Measurements from ENCODE around the gene ADGRL3.

Gene ADGRL3

DNA sequence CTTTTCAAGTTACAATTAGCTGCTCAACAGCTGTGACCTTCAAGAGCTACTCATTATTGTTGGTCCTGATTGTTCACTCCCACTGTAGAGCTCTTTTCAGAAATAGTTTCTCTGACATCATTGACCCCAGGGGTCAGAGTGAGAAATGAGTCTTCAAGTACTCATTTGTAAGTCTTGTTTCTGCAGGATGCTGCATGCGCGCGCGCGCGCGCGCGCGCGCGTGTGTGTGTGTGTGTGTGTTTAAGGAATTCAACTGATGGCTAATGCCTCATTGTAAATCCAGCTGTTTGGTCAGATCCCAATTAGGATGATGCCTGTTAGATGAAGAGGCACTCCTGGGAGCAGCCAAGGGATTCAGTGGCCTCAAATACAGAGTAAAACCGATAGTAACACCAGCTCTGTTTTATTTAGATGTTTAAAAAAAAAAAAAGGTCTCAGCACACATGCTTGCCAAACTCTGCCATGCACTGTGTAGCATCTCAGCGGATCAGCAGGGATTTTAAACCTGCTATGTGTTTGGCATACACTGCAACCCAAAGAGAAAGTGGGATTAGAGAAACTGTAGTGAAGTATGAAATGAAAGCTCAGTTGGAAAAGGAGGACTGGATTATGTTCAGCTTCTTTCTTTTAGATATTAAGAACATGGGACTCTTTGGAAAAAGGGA lies 332.3 kb downstream of the ADGRL3 start (continued):
- TF ChIP-seq ISL1 (CRISPR knock-in tag; IDR thresholded peaks at IDR 0.05): no peak
- TF ChIP-seq GLIS3 (CRISPR knock-in tag; IDR thresholded peaks at IDR 0.05): no peak

DNA sequence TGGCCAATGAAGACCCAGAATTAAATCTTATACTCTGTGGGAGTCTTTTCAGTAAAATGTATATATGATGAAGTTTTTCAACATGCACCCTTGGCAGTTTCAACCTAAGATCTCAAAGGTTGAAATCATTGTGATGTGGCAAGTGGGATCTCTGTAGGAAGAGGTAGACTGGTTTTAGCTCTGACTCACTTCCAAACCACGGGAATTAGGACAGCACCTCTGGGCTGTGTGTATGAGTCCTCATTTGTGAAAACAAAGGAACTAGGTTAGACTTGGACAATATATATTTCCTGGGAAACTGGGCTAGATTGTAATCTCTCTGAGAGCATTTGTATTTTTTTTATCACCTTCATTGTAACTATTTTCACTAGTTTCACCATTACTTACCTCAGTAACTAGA lies 333.0 kb downstream of the ADGRL3 start:
- no peak for TF ChIP-seq SNAI2 (CRISPR knock-in tag; IDR thresholded peaks at IDR 0.05)
- TF ChIP-seq, protein P1, sequence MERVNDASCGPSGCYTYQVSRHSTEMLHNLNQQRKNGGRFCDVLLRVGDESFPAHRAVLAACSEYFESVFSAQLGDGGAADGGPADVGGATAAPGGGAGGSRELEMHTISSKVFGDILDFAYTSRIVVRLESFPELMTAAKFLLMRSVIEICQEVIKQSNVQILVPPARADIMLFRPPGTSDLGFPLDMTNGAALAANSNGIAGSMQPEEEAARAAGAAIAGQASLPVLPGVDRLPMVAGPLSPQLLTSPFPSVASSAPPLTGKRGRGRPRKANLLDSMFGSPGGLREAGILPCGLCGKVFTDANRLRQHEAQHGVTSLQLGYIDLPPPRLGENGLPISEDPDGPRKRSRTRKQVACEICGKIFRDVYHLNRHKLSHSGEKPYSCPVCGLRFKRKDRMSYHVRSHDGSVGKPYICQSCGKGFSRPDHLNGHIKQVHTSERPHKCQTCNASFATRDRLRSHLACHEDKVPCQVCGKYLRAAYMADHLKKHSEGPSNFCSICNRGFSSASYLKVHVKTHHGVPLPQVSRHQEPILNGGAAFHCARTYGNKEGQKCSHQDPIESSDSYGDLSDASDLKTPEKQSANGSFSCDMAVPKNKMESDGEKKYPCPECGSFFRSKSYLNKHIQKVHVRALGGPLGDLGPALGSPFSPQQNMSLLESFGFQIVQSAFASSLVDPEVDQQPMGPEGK (CRISPR knock-in tag; IDR thresholded peaks at IDR 0.05; ENCODE audit: borderline replicate concordance): no peak
- ATAC-seq: no peak

DNA sequence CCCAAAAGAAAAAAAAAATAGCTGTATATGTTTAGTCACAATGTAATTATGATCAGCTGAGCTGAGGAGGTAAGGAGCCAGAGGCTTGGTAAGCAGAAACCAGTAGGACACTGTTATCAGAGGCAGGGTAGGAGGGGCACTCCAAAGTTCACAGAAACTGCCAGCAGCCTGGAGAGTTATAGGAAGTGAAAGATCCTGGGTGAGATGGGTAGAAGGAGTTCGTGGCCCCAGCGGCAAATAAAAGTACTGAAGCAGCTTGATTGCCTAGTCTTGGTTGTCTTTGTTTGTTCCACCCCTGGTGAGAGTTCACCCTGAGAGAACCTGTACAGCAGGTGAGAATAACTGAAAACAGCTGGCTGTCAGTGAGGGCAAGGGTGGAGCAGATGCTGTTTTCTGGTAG lies 340.8 kb downstream of the ADGRL3 start:
- no peak for TF ChIP-seq GLIS3 (CRISPR knock-in tag; IDR thresholded peaks at IDR 0.05)
- TF ChIP-seq, protein P1 (CRISPR knock-in tag; IDR thresholded peaks at IDR 0.05; ENCODE audit: borderline replicate concordance): no peak
- TF ChIP-seq OSR1 (CRISPR knock-in tag; IDR thresholded peaks at IDR 0.05): no peak
- TF ChIP-seq ZNF8 (CRISPR knock-in tag; IDR thresholded peaks at IDR 0.05): no peak
- TF ChIP-seq SNAI2 (CRISPR knock-in tag; IDR thresholded peaks at IDR 0.05): no peak
- no peak for TF ChIP-seq ZFP3 (CRISPR knock-in tag; IDR thresholded peaks at IDR 0.05)
- TF ChIP-seq ZC3H10 (CRISPR knock-in tag; IDR thresholded peaks at IDR 0.05): no peak
- no peak for TF ChIP-seq ZFP30 (CRISPR knock-in tag; IDR thresholded peaks at IDR 0.05)
- TF ChIP-seq, protein P2, sequence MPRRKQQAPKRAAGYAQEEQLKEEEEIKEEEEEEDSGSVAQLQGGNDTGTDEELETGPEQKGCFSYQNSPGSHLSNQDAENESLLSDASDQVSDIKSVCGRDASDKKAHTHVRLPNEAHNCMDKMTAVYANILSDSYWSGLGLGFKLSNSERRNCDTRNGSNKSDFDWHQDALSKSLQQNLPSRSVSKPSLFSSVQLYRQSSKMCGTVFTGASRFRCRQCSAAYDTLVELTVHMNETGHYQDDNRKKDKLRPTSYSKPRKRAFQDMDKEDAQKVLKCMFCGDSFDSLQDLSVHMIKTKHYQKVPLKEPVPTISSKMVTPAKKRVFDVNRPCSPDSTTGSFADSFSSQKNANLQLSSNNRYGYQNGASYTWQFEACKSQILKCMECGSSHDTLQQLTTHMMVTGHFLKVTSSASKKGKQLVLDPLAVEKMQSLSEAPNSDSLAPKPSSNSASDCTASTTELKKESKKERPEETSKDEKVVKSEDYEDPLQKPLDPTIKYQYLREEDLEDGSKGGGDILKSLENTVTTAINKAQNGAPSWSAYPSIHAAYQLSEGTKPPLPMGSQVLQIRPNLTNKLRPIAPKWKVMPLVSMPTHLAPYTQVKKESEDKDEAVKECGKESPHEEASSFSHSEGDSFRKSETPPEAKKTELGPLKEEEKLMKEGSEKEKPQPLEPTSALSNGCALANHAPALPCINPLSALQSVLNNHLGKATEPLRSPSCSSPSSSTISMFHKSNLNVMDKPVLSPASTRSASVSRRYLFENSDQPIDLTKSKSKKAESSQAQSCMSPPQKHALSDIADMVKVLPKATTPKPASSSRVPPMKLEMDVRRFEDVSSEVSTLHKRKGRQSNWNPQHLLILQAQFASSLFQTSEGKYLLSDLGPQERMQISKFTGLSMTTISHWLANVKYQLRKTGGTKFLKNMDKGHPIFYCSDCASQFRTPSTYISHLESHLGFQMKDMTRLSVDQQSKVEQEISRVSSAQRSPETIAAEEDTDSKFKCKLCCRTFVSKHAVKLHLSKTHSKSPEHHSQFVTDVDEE (CRISPR knock-in tag; IDR thresholded peaks at IDR 0.05): no peak
- TF ChIP-seq, protein P3, sequence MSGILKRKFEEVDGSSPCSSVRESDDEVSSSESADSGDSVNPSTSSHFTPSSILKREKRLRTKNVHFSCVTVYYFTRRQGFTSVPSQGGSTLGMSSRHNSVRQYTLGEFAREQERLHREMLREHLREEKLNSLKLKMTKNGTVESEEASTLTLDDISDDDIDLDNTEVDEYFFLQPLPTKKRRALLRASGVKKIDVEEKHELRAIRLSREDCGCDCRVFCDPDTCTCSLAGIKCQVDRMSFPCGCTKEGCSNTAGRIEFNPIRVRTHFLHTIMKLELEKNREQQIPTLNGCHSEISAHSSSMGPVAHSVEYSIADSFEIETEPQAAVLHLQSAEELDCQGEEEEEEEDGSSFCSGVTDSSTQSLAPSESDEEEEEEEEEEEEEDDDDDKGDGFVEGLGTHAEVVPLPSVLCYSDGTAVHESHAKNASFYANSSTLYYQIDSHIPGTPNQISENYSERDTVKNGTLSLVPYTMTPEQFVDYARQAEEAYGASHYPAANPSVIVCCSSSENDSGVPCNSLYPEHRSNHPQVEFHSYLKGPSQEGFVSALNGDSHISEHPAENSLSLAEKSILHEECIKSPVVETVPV (CRISPR knock-in tag; IDR thresholded peaks at IDR 0.05): no peak
- TF ChIP-seq PPARA (CRISPR knock-in tag; IDR thresholded peaks at IDR 0.05; ENCODE audit: borderline replicate concordance): no peak
- TF ChIP-seq TOX (CRISPR knock-in tag; IDR thresholded peaks at IDR 0.05; ENCODE audit: borderline replicate concordance): no peak
- no peak for TF ChIP-seq CSDC2 (CRISPR knock-in tag; IDR thresholded peaks at IDR 0.05)
- no peak for TF ChIP-seq TCF4 (CRISPR knock-in tag; IDR thresholded peaks at IDR 0.05; ENCODE audit: borderline replicate concordance)
- TF ChIP-seq ZNF70 (CRISPR knock-in tag; IDR thresholded peaks at IDR 0.05): no peak
- no peak for TF ChIP-seq ESRRG (CRISPR knock-in tag; IDR thresholded peaks at IDR 0.05)
- TF ChIP-seq BACH2 (CRISPR knock-in tag; IDR thresholded peaks at IDR 0.05; ENCODE audit: borderline replicate concordance): no peak
- TF ChIP-seq ARNTL (CRISPR knock-in tag; IDR thresholded peaks at IDR 0.05; ENCODE audit: borderline replicate concordance, low read depth): no peak
- no peak for ATAC-seq

DNA sequence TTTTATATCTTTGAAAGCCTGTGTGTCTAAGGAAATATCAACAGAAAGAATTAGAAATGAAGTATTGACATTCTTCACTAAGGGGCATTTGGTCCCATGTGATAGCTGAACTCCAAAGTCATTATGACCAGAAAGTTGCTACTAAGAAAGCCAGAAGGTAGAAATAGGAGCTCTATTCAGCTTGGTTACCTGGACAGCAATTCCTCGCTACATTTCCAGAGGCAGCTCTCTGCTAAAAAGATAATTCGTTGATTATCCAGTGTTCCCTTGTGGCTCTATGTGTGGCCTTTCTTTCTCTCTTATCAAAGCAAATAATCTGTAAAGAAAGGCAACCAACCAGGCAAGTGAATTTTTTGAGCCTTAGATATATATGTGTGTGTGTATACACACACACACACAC lies 341.3 kb downstream of the ADGRL3 start:
- no peak for ATAC-seq
- TF ChIP-seq, protein P1 (CRISPR knock-in tag; IDR thresholded peaks at IDR 0.05; ENCODE audit: borderline replicate concordance): no peak
- TF ChIP-seq ZFP30 (CRISPR knock-in tag; IDR thresholded peaks at IDR 0.05): no peak
- TF ChIP-seq ZNF8 (CRISPR knock-in tag; IDR thresholded peaks at IDR 0.05): no peak
- no peak for TF ChIP-seq OSR1 (CRISPR knock-in tag; IDR thresholded peaks at IDR 0.05)
- no peak for TF ChIP-seq ZNF565 (CRISPR knock-in tag; conservative IDR thresholded peaks at IDR 0.05; ENCODE audit: low read depth)
- TF ChIP-seq, protein P2 (CRISPR knock-in tag; IDR thresholded peaks at IDR 0.05): no peak
- TF ChIP-seq RARB (CRISPR knock-in tag; IDR thresholded peaks at IDR 0.05): no peak
- no peak for TF ChIP-seq CSDC2 (CRISPR knock-in tag; IDR thresholded peaks at IDR 0.05)
- no peak for TF ChIP-seq ZC3H10 (CRISPR knock-in tag; IDR thresholded peaks at IDR 0.05)
- no peak for TF ChIP-seq TCF4 (CRISPR knock-in tag; IDR thresholded peaks at IDR 0.05; ENCODE audit: borderline replicate concordance)
- TF ChIP-seq, protein P3 (CRISPR knock-in tag; IDR thresholded peaks at IDR 0.05): no peak
- TF ChIP-seq GLIS3 (CRISPR knock-in tag; IDR thresholded peaks at IDR 0.05): no peak
